Measurements from ENCODE around the gene NRIP1. TPM values are rescaled to one million over a fixed set of nuclear protein-coding genes. Genes with fewer than 3 reads are reported as not detected.

The NRIP1 gene
- total RNA-seq, 2 donors from 2014 or later: 29.9 to 35.9 TPM

DNA sequence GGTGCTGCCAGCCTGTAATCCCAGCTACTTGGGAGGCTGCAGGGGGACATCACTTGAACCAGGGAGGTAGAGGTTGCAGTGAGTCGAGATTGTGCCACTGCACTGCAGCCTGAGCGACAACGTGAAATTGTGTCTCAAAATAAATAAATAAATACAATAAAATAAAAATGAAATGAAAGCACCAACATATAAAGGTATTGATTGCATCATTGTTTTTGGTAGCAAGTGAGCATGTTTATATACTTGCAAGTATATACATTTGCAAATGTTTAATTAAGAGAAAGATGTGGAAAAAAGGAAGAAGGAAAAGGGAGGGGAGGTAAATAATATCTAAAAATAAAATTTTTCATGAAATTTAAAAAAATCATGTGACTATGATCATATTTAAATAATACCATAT, 32.8 kb upstream of the NRIP1 start:
- Mint-ChIP-seq H3K27ac (no peak overlapping the region), H3K4me1 (peaks cover 9% of the 10 kb centered on the region), H3K36me3 (ENCODE audit: low read depth) (no peaks in the 10 kb centered on the region), H3K27me3 (ENCODE audit: insufficient read depth) (peaks cover 2% of the 10 kb centered on the region), H3K9me3 (no peaks in the 10 kb centered on the region), H3K4me3 (no peak overlapping the region)
- no peaks in the 10 kb centered on the region for H3K4me1 ChIP-seq (ENCODE audit: control insufficient read depth, insufficient read depth, low read length)
- TF ChIP-seq, protein P1, sequence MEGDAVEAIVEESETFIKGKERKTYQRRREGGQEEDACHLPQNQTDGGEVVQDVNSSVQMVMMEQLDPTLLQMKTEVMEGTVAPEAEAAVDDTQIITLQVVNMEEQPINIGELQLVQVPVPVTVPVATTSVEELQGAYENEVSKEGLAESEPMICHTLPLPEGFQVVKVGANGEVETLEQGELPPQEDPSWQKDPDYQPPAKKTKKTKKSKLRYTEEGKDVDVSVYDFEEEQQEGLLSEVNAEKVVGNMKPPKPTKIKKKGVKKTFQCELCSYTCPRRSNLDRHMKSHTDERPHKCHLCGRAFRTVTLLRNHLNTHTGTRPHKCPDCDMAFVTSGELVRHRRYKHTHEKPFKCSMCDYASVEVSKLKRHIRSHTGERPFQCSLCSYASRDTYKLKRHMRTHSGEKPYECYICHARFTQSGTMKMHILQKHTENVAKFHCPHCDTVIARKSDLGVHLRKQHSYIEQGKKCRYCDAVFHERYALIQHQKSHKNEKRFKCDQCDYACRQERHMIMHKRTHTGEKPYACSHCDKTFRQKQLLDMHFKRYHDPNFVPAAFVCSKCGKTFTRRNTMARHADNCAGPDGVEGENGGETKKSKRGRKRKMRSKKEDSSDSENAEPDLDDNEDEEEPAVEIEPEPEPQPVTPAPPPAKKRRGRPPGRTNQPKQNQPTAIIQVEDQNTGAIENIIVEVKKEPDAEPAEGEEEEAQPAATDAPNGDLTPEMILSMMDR (conservative IDR thresholded peaks at IDR 0.05): no peak
- no peak overlapping the region for H3K9ac ChIP-seq (ENCODE audit: extremely low read depth, low read length, poor library complexity, severe bottlenecking)
- H3K4me3 ChIP-seq (ENCODE audit: low read length): no peak overlapping the region
- WGBS, 2 experiments (ENCODE audit: insufficient coverage in 1 of 2, insufficient read length in 1 of 2): 100% methylated on average over 1 of the region's 3 CpGs; no CpG with 5 or more reads in 1 of the 2 experiments
- no peaks in the 10 kb centered on the region for H3K9me3 ChIP-seq (ENCODE audit: control insufficient read depth, low read length)
- no peaks in the 10 kb centered on the region for H3K36me3 ChIP-seq (ENCODE audit: control insufficient read depth, insufficient read depth, low read length)
- H3K27me3 ChIP-seq (ENCODE audit: control insufficient read depth, insufficient read depth, low read length, poor library complexity, severe bottlenecking): no peaks in the 10 kb centered on the region
- H3K27ac ChIP-seq (ENCODE audit: low read depth, low read length): no peak overlapping the region
- DNase-seq: no peak

DNA sequence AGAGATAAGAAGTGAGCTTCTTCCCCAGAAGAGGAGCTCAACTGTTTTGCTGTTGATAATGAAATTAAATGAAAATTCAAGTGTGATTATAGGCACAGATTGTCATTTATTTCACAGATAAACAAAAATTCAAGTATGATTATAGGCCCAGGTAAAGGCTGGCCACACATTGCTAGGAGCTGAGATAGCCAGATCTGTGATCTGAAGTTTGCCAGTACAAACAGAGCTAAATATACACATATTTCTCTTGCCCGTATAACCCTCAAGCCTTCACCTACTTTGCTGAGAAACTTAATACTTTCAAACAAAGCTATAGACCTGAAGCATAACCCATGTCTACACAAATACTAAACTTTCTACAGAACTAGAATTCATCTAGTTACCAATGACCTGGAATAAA, 31.3 kb upstream of the NRIP1 start:
- H3K4me3 Mint-ChIP-seq: no peak overlapping the region
- Histone ChIP-seq H3K27ac (ENCODE audit: low read depth, low read length) (no peak overlapping the region), H3K9ac (ENCODE audit: extremely low read depth, low read length, poor library complexity, severe bottlenecking) (no peak overlapping the region), H3K4me1 (ENCODE audit: control insufficient read depth, insufficient read depth, low read length) (no peaks in the 10 kb centered on the region), H3K27me3 (ENCODE audit: control insufficient read depth, insufficient read depth, low read length, poor library complexity, severe bottlenecking) (no peaks in the 10 kb centered on the region), H3K4me3 (ENCODE audit: low read length) (no peak overlapping the region), H3K36me3 (ENCODE audit: control insufficient read depth, insufficient read depth, low read length) (no peaks in the 10 kb centered on the region), H3K9me3 (ENCODE audit: control insufficient read depth, low read length) (no peaks in the 10 kb centered on the region)
- DNase-seq: no peak
- no peak overlapping the region for H3K27ac Mint-ChIP-seq
- TF ChIP-seq, protein P1 (conservative IDR thresholded peaks at IDR 0.05): no peak
- H3K27me3 Mint-ChIP-seq (ENCODE audit: insufficient read depth): peaks cover 2% of the 10 kb centered on the region
- H3K9me3 Mint-ChIP-seq: no peaks in the 10 kb centered on the region
- H3K4me1 Mint-ChIP-seq: peaks cover 9% of the 10 kb centered on the region
- 93% methylated on average over 1 of the region's 1 CpG; no CpG with 5 or more reads in 1 of the 2 experiments for WGBS, 2 experiments (ENCODE audit: insufficient coverage in 1 of 2, insufficient read length in 1 of 2)
- no peaks in the 10 kb centered on the region for H3K36me3 Mint-ChIP-seq (ENCODE audit: low read depth)

DNA sequence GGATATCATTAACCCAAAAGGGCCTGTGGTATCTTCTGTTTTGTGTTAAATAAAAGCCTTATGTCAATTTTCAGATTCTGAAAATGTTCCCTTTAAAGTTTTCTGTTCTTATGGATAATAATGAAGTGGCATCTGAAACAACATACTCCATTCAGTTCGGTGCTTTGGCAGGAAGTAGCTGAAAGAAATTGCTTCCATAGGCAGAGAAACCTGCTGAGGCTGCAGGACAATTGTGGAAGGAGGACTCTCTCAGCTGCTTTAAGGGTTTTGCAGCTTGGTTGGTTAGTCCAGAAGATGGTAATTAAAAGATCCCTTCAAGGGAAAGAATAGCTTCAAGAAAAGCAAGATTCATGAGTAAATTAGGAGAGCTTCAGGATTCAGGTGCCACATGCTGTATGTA, 30.5 kb upstream of the NRIP1 start:
- Mint-ChIP-seq H3K36me3 (ENCODE audit: low read depth) (no peaks in the 10 kb centered on the region), H3K27me3 (ENCODE audit: insufficient read depth) (peaks cover 2% of the 10 kb centered on the region), H3K27ac (no peak overlapping the region), H3K9me3 (no peaks in the 10 kb centered on the region), H3K4me1 (peaks cover 9% of the 10 kb centered on the region), H3K4me3 (no peak overlapping the region)
- H3K9me3 ChIP-seq (ENCODE audit: control insufficient read depth, low read length): no peaks in the 10 kb centered on the region
- H3K36me3 ChIP-seq (ENCODE audit: control insufficient read depth, insufficient read depth, low read length): no peaks in the 10 kb centered on the region
- TF ChIP-seq, protein P1 (conservative IDR thresholded peaks at IDR 0.05): no peak
- no peak overlapping the region for H3K27ac ChIP-seq (ENCODE audit: low read depth, low read length)
- no peaks in the 10 kb centered on the region for H3K4me1 ChIP-seq (ENCODE audit: control insufficient read depth, insufficient read depth, low read length)
- WGBS, 2 experiments (ENCODE audit: insufficient coverage in 1 of 2, insufficient read length in 1 of 2): 67 to 69% methylated on average over 1 of the region's 1 CpG
- no peak overlapping the region for H3K9ac ChIP-seq (ENCODE audit: extremely low read depth, low read length, poor library complexity, severe bottlenecking)
- no peak for DNase-seq
- H3K27me3 ChIP-seq (ENCODE audit: control insufficient read depth, insufficient read depth, low read length, poor library complexity, severe bottlenecking): no peaks in the 10 kb centered on the region
- H3K4me3 ChIP-seq (ENCODE audit: low read length): no peak overlapping the region
